Caco-2 (cell line): ENCODE data around the gene PPP1R10. TPM values are rescaled to one million over a fixed set of nuclear protein-coding genes. Genes with fewer than 3 reads are reported as not detected.

Experiments
- BruUV-seq: library from RNA; stranded (reverse); fragments of 400-500 nt; replicated peaks from 2 replicates; lab custom pipeline; 2021; lab: Mats Ljungman, UMichigan
- CTCF ChIA-PET: fragments of 300-600 bp; sonication (Branson Sonifier 250); formaldehyde crosslinking; loops from one replicate; lab custom pipeline; 2022; ENCODE audit warnings: antibody characterized with exemption; lab: Charles Lee
- POLR2A ChIA-PET: fragments of 300-600 bp; sonication (Branson Sonifier 250); formaldehyde crosslinking; loops from one replicate; lab custom pipeline; 2022; ENCODE audit warnings: antibody characterized with exemption; lab: Charles Lee
- DNase-seq, 2 experiments: peaks; one replicate each; pipeline versions ENCODE4 v3.0.0 to v3.0.0-alpha.2; 2020 to 2022
- H3K27me3 ChIP-seq: replicated peaks from 2 replicates; pipeline ENCODE4 v1.6.0; 2011; ENCODE audit warnings: low read length; ENCODE audit not compliant: control insufficient read depth, insufficient read depth
- H3K36me3 ChIP-seq: 2 replicates; pipeline ENCODE4 v1.5.1; 2011; ENCODE audit warnings: low read length; ENCODE audit not compliant: control insufficient read depth, insufficient read depth
- H3K4me1 ChIP-seq: fragments of 250-450 bp; sonication (Bioruptor Pico); 2 replicates; pipeline ENCODE4 v1.5.1; 2020; ENCODE audit warnings: mild to moderate bottlenecking
- H3K4me3 ChIP-seq: 2 replicates; pipeline ENCODE4 v1.5.1; 2011; ENCODE audit warnings: low read depth, mild to moderate bottlenecking, control low read depth, low read length
- H3K9me3 ChIP-seq: fragments of 250-450 bp; sonication (Bioruptor Pico); 2 replicates; pipeline ENCODE4 v1.5.1; 2020; ENCODE audit warnings: mild to moderate bottlenecking, moderate library complexity
- H3K27ac Mint-ChIP-seq: one replicate; pipeline ENCODE4 v1.8.0; 2022; ENCODE audit warnings: mixed read lengths; ENCODE audit not compliant: unreplicated experiment
- H3K27me3 Mint-ChIP-seq: one replicate; pipeline ENCODE4 v1.8.0; 2022; ENCODE audit warnings: mixed read lengths; ENCODE audit not compliant: insufficient read depth, unreplicated experiment
- H3K36me3 Mint-ChIP-seq: one replicate; pipeline ENCODE4 v1.8.0; 2022; ENCODE audit warnings: mild to moderate bottlenecking, mixed read lengths; ENCODE audit not compliant: insufficient read depth, unreplicated experiment
- H3K4me1 Mint-ChIP-seq: one replicate; pipeline ENCODE4 v1.8.0; 2022; ENCODE audit warnings: low read depth, mixed read lengths; ENCODE audit not compliant: unreplicated experiment
- H3K4me3 Mint-ChIP-seq: one replicate; pipeline ENCODE4 v1.8.0; 2022; ENCODE audit warnings: mild to moderate bottlenecking, moderate library complexity, mixed read lengths; ENCODE audit not compliant: unreplicated experiment
- H3K9me3 Mint-ChIP-seq: one replicate; pipeline ENCODE4 v1.8.0; 2022; ENCODE audit warnings: mixed read lengths; ENCODE audit not compliant: unreplicated experiment
- CTCF ChIP-seq, 2 experiments: fragments of 200-600 bp in 1 of 2; IDR thresholded peaks; 1 replicate in 1 of 2; 2 replicates in 1 of 2; pipeline versions ENCODE4 v1.5.1 to v1.8.0; 2011 to 2022; ENCODE audit warnings: antibody characterized with exemption in 1 of 2, control low read depth in 1 of 2, inconsistent platforms in 1 of 2, low read depth in 1 of 2, low read length in 1 of 2, mild to moderate bottlenecking in 1 of 2, moderate library complexity in 1 of 2; ENCODE audit not compliant: insufficient read depth in 1 of 2, severe bottlenecking in 1 of 2, unreplicated experiment in 1 of 2
- intact Hi-C: fragments of 100-400 bp; cut with micrococcal nuclease; formaldehyde crosslinking; loops from one replicate; pipeline ENCODE4 v1.10.0; 2022; ENCODE audit not compliant: unreplicated experiment
- total RNA-seq: library from RNA; stranded (reverse); gene quantifications from 2 replicates; pipeline ENCODE4 v1.2.3, GENCODE V29; 2022

PPP1R10 gene
- total RNA-seq, 1 experiment from 2014 or later, result 91.3 TPM

- no peaks in the 10 kb centered on the region for H3K27me3 Mint-ChIP-seq
- DNase-seq, result no peak
- Histone ChIP-seq H3K36me3 (peaks cover 11% of the 10 kb centered on the region), H3K9me3 (no peaks in the 10 kb centered on the region), H3K4me1 (no peaks in the 10 kb centered on the region), H3K27me3 (no peaks in the 10 kb centered on the region), H3K4me3 (no peak overlapping the region)
- peaks cover 95% of the 10 kb centered on the region for H3K36me3 Mint-ChIP-seq
- H3K27ac Mint-ChIP-seq, result no peak overlapping the region
- no peaks in the 10 kb centered on the region for H3K9me3 Mint-ChIP-seq
- no TSS peak for BruUV-seq
- ChIA-PET POLR2A (interaction anchor here (1.0 to 1.6 kb wide), 2 partner anchors 9 to 11 kb away, joined by 4 read pairs; no protein-coding TSS in a partner anchor), CTCF (no interaction called here)
- H3K4me3 Mint-ChIP-seq, result no peak overlapping the region
- H3K4me1 Mint-ChIP-seq, result no peaks in the 10 kb centered on the region
- intact Hi-C loops, result no loop called here
- TF ChIP-seq CTCF (IDR thresholded peaks at IDR 0.05; ENCODE audit: insufficient read depth in 1 of 2, low read depth in 1 of 2, low read length in 1 of 2, severe bottlenecking in 1 of 2, unreplicated experiment in 1 of 2), result no peak
Measured at GRCh38 chr6:30601436-30601814, 15.6 kb downstream of the PPP1R10 start.

GRCh38 chr6:30600451-30600961 lies 16.5 kb downstream of the PPP1R10 start:
- intact Hi-C loops, result no loop called here
- Histone ChIP-seq H3K4me1 (no peaks in the 10 kb centered on the region), H3K27me3 (no peaks in the 10 kb centered on the region), H3K4me3 (no peak overlapping the region), H3K9me3 (no peaks in the 10 kb centered on the region), H3K36me3 (peaks cover 11% of the 10 kb centered on the region)
- CTCF ChIA-PET, result no interaction called here
- H3K4me3 Mint-ChIP-seq, result no peak overlapping the region
- POLR2A ChIA-PET, result interaction anchor here (1.0 to 1.6 kb wide), 2 partner anchors 10 to 12 kb away, joined by 4 read pairs; no protein-coding TSS in a partner anchor
- DNase-seq, result no peak
- no peak for TF ChIP-seq CTCF (IDR thresholded peaks at IDR 0.05; ENCODE audit: insufficient read depth in 1 of 2, low read depth in 1 of 2, low read length in 1 of 2, severe bottlenecking in 1 of 2, unreplicated experiment in 1 of 2)
- no peaks in the 10 kb centered on the region for H3K27me3 Mint-ChIP-seq
- BruUV-seq, result no TSS peak
- H3K27ac Mint-ChIP-seq, result peak overlapping the region; percentile 53
- no peaks in the 10 kb centered on the region for H3K4me1 Mint-ChIP-seq
- no peaks in the 10 kb centered on the region for H3K9me3 Mint-ChIP-seq
- H3K36me3 Mint-ChIP-seq, result peaks cover 94% of the 10 kb centered on the region

- no peak for TF ChIP-seq CTCF (IDR thresholded peaks at IDR 0.05; ENCODE audit: insufficient read depth in 1 of 2, low read depth in 1 of 2, low read length in 1 of 2, severe bottlenecking in 1 of 2, unreplicated experiment in 1 of 2)
- CTCF ChIA-PET, result interaction anchor here (0.6 kb wide), 1 partner anchor 133 kb away, joined by 4 read pairs; no protein-coding TSS in a partner anchor
Measured at GRCh38 chr6:30599625-30600324, 17.3 kb downstream of the PPP1R10 start.

More at GRCh38 chr6:30599625-30600324, 17.3 kb downstream of the PPP1R10 start:
- H3K9me3 ChIP-seq, result no peaks in the 10 kb centered on the region
- H3K36me3 Mint-ChIP-seq, result peaks cover 94% of the 10 kb centered on the region
- H3K27me3 Mint-ChIP-seq, result no peaks in the 10 kb centered on the region
- no peaks in the 10 kb centered on the region for H3K4me1 Mint-ChIP-seq
- H3K27ac Mint-ChIP-seq, result peak overlapping the region; percentile 53
- intact Hi-C loops, result loop anchor here (5.0 kb wide), 1 partner anchor 42 kb away; the partner anchor contains the start of genes GNL1 and PRR3
- H3K9me3 Mint-ChIP-seq, result no peaks in the 10 kb centered on the region
- no peaks in the 10 kb centered on the region for H3K27me3 ChIP-seq
- H3K4me3 ChIP-seq, result no peak overlapping the region
- POLR2A ChIA-PET, result interaction anchor here (0.6 to 1.6 kb wide), 2 partner anchors 13 to 38 kb away, joined by 4 read pairs; no protein-coding TSS in a partner anchor
- no peak for DNase-seq
- peaks cover 9% of the 10 kb centered on the region for H3K36me3 ChIP-seq
- BruUV-seq, result no TSS peak
- no peaks in the 10 kb centered on the region for H3K4me1 ChIP-seq
- H3K4me3 Mint-ChIP-seq, result no peak overlapping the region
